ENCODE results near the gene CFAP46. TPM values are rescaled to one million over a fixed set of nuclear protein-coding genes. Genes with fewer than 3 reads are reported as not detected.

The CFAP46 gene
- total and polyA plus RNA-seq, 8 donors: 1.2 to 5.2 (median 3.5) TPM

- peaks cover 0 to 13% of the 10 kb centered on the region in 2 donors for H3K36me3 ChIP-seq
- no peak overlapping the region for H3K27ac ChIP-seq
- DNase-seq (no peak), ATAC-seq (no peak)
- no peak overlapping the region for H3K4me3 ChIP-seq
- peaks cover 64 to 91% of the 10 kb centered on the region in 2 donors for H3K27me3 ChIP-seq
- H3K9me3 ChIP-seq: no peaks in the 10 kb centered on the region
- peaks cover 11 to 34% of the 10 kb centered on the region in 2 donors for H3K4me1 ChIP-seq
- intact Hi-C loops (cut with DNase I): no loop called here
- TF ChIP-seq, protein P1, sequence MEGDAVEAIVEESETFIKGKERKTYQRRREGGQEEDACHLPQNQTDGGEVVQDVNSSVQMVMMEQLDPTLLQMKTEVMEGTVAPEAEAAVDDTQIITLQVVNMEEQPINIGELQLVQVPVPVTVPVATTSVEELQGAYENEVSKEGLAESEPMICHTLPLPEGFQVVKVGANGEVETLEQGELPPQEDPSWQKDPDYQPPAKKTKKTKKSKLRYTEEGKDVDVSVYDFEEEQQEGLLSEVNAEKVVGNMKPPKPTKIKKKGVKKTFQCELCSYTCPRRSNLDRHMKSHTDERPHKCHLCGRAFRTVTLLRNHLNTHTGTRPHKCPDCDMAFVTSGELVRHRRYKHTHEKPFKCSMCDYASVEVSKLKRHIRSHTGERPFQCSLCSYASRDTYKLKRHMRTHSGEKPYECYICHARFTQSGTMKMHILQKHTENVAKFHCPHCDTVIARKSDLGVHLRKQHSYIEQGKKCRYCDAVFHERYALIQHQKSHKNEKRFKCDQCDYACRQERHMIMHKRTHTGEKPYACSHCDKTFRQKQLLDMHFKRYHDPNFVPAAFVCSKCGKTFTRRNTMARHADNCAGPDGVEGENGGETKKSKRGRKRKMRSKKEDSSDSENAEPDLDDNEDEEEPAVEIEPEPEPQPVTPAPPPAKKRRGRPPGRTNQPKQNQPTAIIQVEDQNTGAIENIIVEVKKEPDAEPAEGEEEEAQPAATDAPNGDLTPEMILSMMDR (IDR thresholded peaks at IDR 0.05): no peak
Observed at GRCh38 chr10:132787495-132788179, 154.7 kb downstream of the CFAP46 start.

DNA sequence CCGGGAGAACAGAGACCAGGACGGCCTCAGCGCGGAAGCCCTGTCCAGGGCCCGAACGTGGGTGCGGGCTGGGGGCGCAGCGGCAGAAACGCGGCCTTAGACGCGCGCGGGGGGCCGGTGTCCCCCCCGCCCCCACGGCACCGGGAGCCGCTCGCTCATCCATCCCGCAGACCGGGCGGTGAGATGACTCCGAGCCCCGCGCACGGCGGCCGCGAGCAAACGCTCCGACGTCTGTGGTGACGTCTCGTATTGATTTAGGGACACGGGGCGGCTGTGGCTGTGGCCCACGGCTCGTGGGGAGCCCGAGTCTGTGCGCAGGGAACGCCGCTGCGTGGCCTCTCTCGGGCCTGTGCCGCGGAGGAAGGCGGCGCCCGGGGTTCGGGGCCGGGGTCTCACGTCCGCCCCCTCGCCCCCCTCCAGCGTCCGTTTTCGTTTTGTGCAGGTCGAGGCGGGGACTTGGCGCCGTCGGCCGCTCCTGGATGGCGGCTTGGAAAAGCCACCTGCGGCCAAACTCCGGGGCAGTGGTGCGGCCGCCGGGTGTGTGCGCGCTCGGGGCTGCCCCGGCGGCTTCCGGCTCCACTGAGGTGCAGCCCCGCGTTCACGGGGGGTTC, 155.4 kb downstream of the CFAP46 start:
- H3K4me3 ChIP-seq: no peak overlapping the region
- no peak overlapping the region for H3K27ac ChIP-seq
- TF ChIP-seq, protein P1 (IDR thresholded peaks at IDR 0.05): no peak
- peaks cover 64 to 92% of the 10 kb centered on the region in 2 donors for H3K27me3 ChIP-seq
- H3K9me3 ChIP-seq: no peaks in the 10 kb centered on the region
- ATAC-seq: no peak
- H3K4me1 ChIP-seq: peaks cover 11 to 34% of the 10 kb centered on the region in 2 donors
- intact Hi-C loops (cut with DNase I): no loop called here
- H3K36me3 ChIP-seq: peaks cover 0 to 20% of the 10 kb centered on the region in 2 donors
- no peak for DNase-seq

GRCh38 chr10:132786476-132786883, 155.9 kb downstream of the CFAP46 start:
- Histone ChIP-seq H3K4me3 (no peak overlapping the region), H3K9me3 (no peaks in the 10 kb centered on the region), H3K27me3 (peaks cover 64 to 88% of the 10 kb centered on the region in 2 donors), H3K36me3 (peaks cover 0 to 25% of the 10 kb centered on the region in 2 donors), H3K4me1 (peaks cover 11 to 34% of the 10 kb centered on the region in 2 donors), H3K27ac (no peak overlapping the region)
- ATAC-seq (no peak), DNase-seq (no peak)
- TF ChIP-seq, protein P1 (IDR thresholded peaks at IDR 0.05): no peak
- intact Hi-C loops (cut with DNase I): no loop called here

- Histone ChIP-seq H3K9me3 (no peaks in the 10 kb centered on the region), H3K36me3 (peaks cover 0 to 31% of the 10 kb centered on the region in 2 donors), H3K4me3 (no peak within 1 kb of the TSS), H3K27me3 (peaks cover 64 to 82% of the 10 kb centered on the region in 2 donors), H3K27ac (no peak within 1 kb of the TSS), H3K4me1 (peaks cover 11 to 34% of the 10 kb centered on the region in 2 donors)
- TF ChIP-seq, protein P1 (IDR thresholded peaks at IDR 0.05): no peak
- DNase-seq: no peak
- no peak for ATAC-seq
- intact Hi-C loops (cut with DNase I): no loop called here
Observed at GRCh38 chr10:132785723-132786475, 156.5 kb downstream of the CFAP46 start, which contains the start of gene NKX6-2. TSS of gene NKX6-2 (minus strand) at chr10:132786147. CDS start at chr10:132785948, 199 bp downstream.

Measured in left lung (tissue), 10 donors.